Ovary (tissue), 3 donors: ENCODE data around the gene TREH.
"Not testable (repeated sequence)": the region's sequence is repeated elsewhere in the genome, so short reads cannot be mapped to it uniquely, and the experiment has no call there.

ENCODE experiments used
- CTCF ChIP-seq, 3 donors: fragments of 450-650 bp in 2 of 3; fragments of 200-600 bp in 1 of 3; IDR thresholded peaks; one replicate each; pipeline versions ENCODE4 v1.5.1 to v1.8.0; 2016 to 2022; ENCODE audit warnings: antibody characterized with exemption in 3 of 3, mild to moderate bottlenecking in 1 of 3
- EP300 ChIP-seq: sonication (generic); formaldehyde crosslinking; IDR thresholded peaks from one replicate; pipeline ENCODE4 v1.6.1; 2017; ENCODE audit warnings: antibody characterized with exemption
- donor health status: DM: no; HTN: no; CAD: no.

GRCh38 chr11:118717733-118718132 lies 38.3 kb upstream of the TREH start:
- not testable (repeated sequence) for TF ChIP-seq EP300; CTCF (IDR thresholded peaks at IDR 0.05)
